Lower leg skin (tissue), 3 donors: ENCODE measurements around the gene ERG28.

Experiments
- CTCF ChIP-seq, 3 donors: fragments of 450-650 bp; IDR thresholded peaks; one replicate each; pipeline ENCODE4 v1.5.1; 2016; ENCODE audit warnings: antibody characterized with exemption in 3 of 3, mild to moderate bottlenecking in 3 of 3, moderate library complexity in 2 of 3
- POLR2A ChIP-seq, 2 donors: fragments of 450-650 bp; IDR thresholded peaks; one replicate each; pipeline ENCODE4 v1.6.1; 2016 to 2017; ENCODE audit warnings: antibody characterized with exemption in 2 of 2, mild to moderate bottlenecking in 1 of 2, moderate library complexity in 1 of 2

- TF ChIP-seq CTCF (IDR thresholded peaks at IDR 0.05) (no peak), POLR2A (IDR thresholded peaks at IDR 0.05) (no peak)
Measured at GRCh38 chr14:75636100-75636692, 24.5 kb downstream of the ERG28 start.
